ENCODE results near the gene PLA2G4E. TPM values are rescaled to one million over a fixed set of nuclear protein-coding genes. Genes with fewer than 3 reads are reported as not detected.

PLA2G4E gene
- polyA plus RNA-seq, 2 of the 4 experiments (the other 2 are of a cell fraction) = 0.01 TPM; not detected in 1

- CTCF ChIA-PET = interaction anchor here (0.6 to 7.8 kb wide), 6 partner anchors 8 to 1565 kb away, joined by 3 to 82 read pairs (median 4); no protein-coding TSS in a partner anchor
- POLR2A ChIA-PET = no interaction called here
- ATAC-seq = no peak
- 65% methylated on average over 7 of the region's 9 CpGs for WGBS (ENCODE audit: missing lambda C conversion rate)
- H3K9me3 ChIP-seq = no peaks in the 10 kb centered on the region; the same call in 2 of the 3 replicates
- no peak overlapping the region for H3K4me3 ChIP-seq
- TF ChIP-seq EP300 (IDR thresholded peaks at IDR 0.05) = no peak
- TF ChIP-seq TFCP2L1 (CRISPR knock-in tag; IDR thresholded peaks at IDR 0.05) = no peak
- no peak for TF ChIP-seq RAD21 (conservative IDR thresholded peaks at IDR 0.05 in 1 of 2, IDR thresholded peaks at IDR 0.05 in 1 of 2)
- TF ChIP-seq POLR2A (IDR thresholded peaks at IDR 0.05; ENCODE audit: low read length) = no peak
- no peak for TF ChIP-seq NR3C1 (IDR thresholded peaks at IDR 0.05)
- TF ChIP-seq E2F6 (IDR thresholded peaks at IDR 0.05; ENCODE audit: borderline replicate concordance, low read depth) = no peak
- TF ChIP-seq FOSB (CRISPR knock-in tag; IDR thresholded peaks at IDR 0.05) = no peak
- TF ChIP-seq RCOR1 (IDR thresholded peaks at IDR 0.05; ENCODE audit: low read depth, low read length) = no peak
- no peak for TF ChIP-seq JUNB (IDR thresholded peaks at IDR 0.05)
- TF ChIP-seq MYC (IDR thresholded peaks at IDR 0.05; ENCODE audit: borderline replicate concordance, low read length) = no peak
- TF ChIP-seq KDM5A (IDR thresholded peaks at IDR 0.05) = no peak
- no peak for TF ChIP-seq POLR2AphosphoS2 (conservative IDR thresholded peaks at IDR 0.05; ENCODE audit: low read length)
- H3K4me2 ChIP-seq = no peak overlapping the region
- DNase-seq (ENCODE audit: low read depth in 1 of 2, low spot score in 1 of 2) = no peak
- H3K27ac ChIP-seq = no peak overlapping the region
- FAIRE-seq = no peak
- H3K4me1 ChIP-seq = peaks cover 7% of the 10 kb centered on the region; the same call in 2 of the 3 replicates
Measured at GRCh38 chr15:42062284-42062806, 41.5 kb upstream of the PLA2G4E start.

- ATAC-seq (no peak), FAIRE-seq (no peak), DNase-seq (ENCODE audit: low read depth in 1 of 2, low spot score in 1 of 2) (no peak)
- WGBS (ENCODE audit: missing lambda C conversion rate) = 60% methylated on average over 5 of the region's 5 CpGs
- CTCF ChIA-PET = interaction anchor here (0.7 to 7.8 kb wide), 12 partner anchors 9 to 411 kb away, joined by 3 to 82 read pairs (median 4); no protein-coding TSS in a partner anchor
- Histone ChIP-seq H3K4me3 (no peak overlapping the region), H3K27ac (no peak overlapping the region), H3K9me3 (no peaks in the 10 kb centered on the region), H3K4me1 (peaks cover 10% of the 10 kb centered on the region; the same call in 2 of the 3 replicates), H3K4me2 (no peak overlapping the region)
- POLR2A ChIA-PET = no interaction called here
- TF ChIP-seq MYC (IDR thresholded peaks at IDR 0.05; ENCODE audit: borderline replicate concordance, low read length) (no peak), HOXA7 (CRISPR knock-in tag; IDR thresholded peaks at IDR 0.05) (no peak), EHMT2 (IDR thresholded peaks at IDR 0.05; ENCODE audit: low read depth) (no peak), NR3C1 (IDR thresholded peaks at IDR 0.05) (no peak), REST (IDR thresholded peaks at IDR 0.05) (no peak), POLR2AphosphoS2 (conservative IDR thresholded peaks at IDR 0.05; ENCODE audit: low read length) (no peak), RARB (CRISPR knock-in tag; IDR thresholded peaks at IDR 0.05) (no peak), PHF8 (IDR thresholded peaks at IDR 0.05; ENCODE audit: borderline replicate concordance, low read depth) (no peak)
- TF ChIP-seq, protein P1, sequence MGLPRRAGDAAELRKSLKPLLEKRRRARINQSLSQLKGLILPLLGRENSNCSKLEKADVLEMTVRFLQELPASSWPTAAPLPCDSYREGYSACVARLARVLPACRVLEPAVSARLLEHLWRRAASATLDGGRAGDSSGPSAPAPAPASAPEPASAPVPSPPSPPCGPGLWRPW (IDR thresholded peaks at IDR 0.05) = no peak
Measured at GRCh38 chr15:42060797-42061196, 40.0 kb upstream of the PLA2G4E start.

- H3K27ac ChIP-seq = no peak overlapping the region
- 54% methylated on average over 4 of the region's 4 CpGs for WGBS (ENCODE audit: missing lambda C conversion rate)
- H3K4me2 ChIP-seq = no peak overlapping the region
- FAIRE-seq (no peak), ATAC-seq (no peak), DNase-seq (ENCODE audit: low read depth in 1 of 2, low spot score in 1 of 2) (no peak)
- ChIA-PET CTCF (interaction anchor here (0.7 to 7.8 kb wide), 12 partner anchors 10 to 411 kb away, joined by 3 to 82 read pairs (median 4); no protein-coding TSS in a partner anchor), POLR2A (no interaction called here)
- TF ChIP-seq GATA3 (IDR thresholded peaks at IDR 0.05; ENCODE audit: borderline replicate concordance) = no peak
- TF ChIP-seq JUN (IDR thresholded peaks at IDR 0.05) = no peak
- TF ChIP-seq RFX5 (IDR thresholded peaks at IDR 0.05) = no peak
- no peak for TF ChIP-seq CHD4 (IDR thresholded peaks at IDR 0.05; ENCODE audit: borderline replicate concordance)
- TF ChIP-seq BCL3 (IDR thresholded peaks at IDR 0.05) = no peak
- no peak for TF ChIP-seq MAZ (IDR thresholded peaks at IDR 0.05; ENCODE audit: borderline replicate concordance, low read depth, low read length)
- TF ChIP-seq NFE2L2 (conservative IDR thresholded peaks at IDR 0.05; ENCODE audit: low read length) = no peak
- TF ChIP-seq USF2 (IDR thresholded peaks at IDR 0.05) = no peak
- no peak for TF ChIP-seq CBX8 (IDR thresholded peaks at IDR 0.05)
- TF ChIP-seq FOSL2 (IDR thresholded peaks at IDR 0.05) = no peak
- no peak for TF ChIP-seq FOSL2 (CRISPR knock-in tag; IDR thresholded peaks at IDR 0.05)
- no peak for TF ChIP-seq JUNB (IDR thresholded peaks at IDR 0.05)
- TF ChIP-seq RNF2 (IDR thresholded peaks at IDR 0.05; ENCODE audit: borderline replicate concordance, low read depth) = no peak
- TF ChIP-seq SMC3 (IDR thresholded peaks at IDR 0.05) = no peak
- H3K4me3 ChIP-seq = no peak overlapping the region
- H3K4me1 ChIP-seq = peaks cover 10% of the 10 kb centered on the region; the same call in 2 of the 3 replicates
- no peaks in the 10 kb centered on the region for H3K9me3 ChIP-seq
Measured at GRCh38 chr15:42060477-42060763, 39.6 kb upstream of the PLA2G4E start.
